AG04450 (cell line): ENCODE measurements around the gene C2orf68. TPM values are rescaled to one million over a fixed set of nuclear protein-coding genes. Genes with fewer than 3 reads are reported as not detected.
A peak's percentile ranks its signal among the peaks of the same experiment; 100 is the strongest.

Experiments
- CTCF ChIA-PET: fragments of 300-600, 350-600 bp; formaldehyde crosslinking; extraction: SDS; loops from one replicate; lab custom pipeline; 2022; ENCODE audit warnings: antibody characterized with exemption, inconsistent platforms; lab: Charles Lee
- POLR2A ChIA-PET: fragments of 350-600 bp; formaldehyde crosslinking; extraction: SDS; loops from one replicate; lab custom pipeline; 2021; ENCODE audit warnings: antibody characterized with exemption, inconsistent platforms; lab: Yijun Ruan, JAX
- DNase-seq: peaks from one replicate; pipeline ENCODE4 v3.0.0-alpha.2; 2011; ENCODE audit warnings: low read depth, low spot score
- H3K27ac ChIP-seq: one replicate; pipeline ENCODE4 v1.5.1; 2012; ENCODE audit warnings: low read depth, low read length, control low read depth
- H3K27me3 ChIP-seq: one replicate; pipeline ENCODE4 v1.6.0; 2012; ENCODE audit warnings: low read length; ENCODE audit not compliant: control insufficient read depth, insufficient read depth
- H3K4me3 ChIP-seq: 2 replicates; pipeline ENCODE4 v1.5.1; 2011; ENCODE audit warnings: mild to moderate bottlenecking, low read depth, low read length, control low read depth
- H3K9me3 ChIP-seq: 2 replicates; pipeline ENCODE4 v1.5.1; 2012; ENCODE audit warnings: low read length; ENCODE audit not compliant: control insufficient read depth, insufficient read depth
- CTCF ChIP-seq: IDR thresholded peaks from 2 replicates; pipeline ENCODE4 v1.5.1; 2011; ENCODE audit warnings: low read depth, low read length, control low read depth, inconsistent platforms
- polyA plus RNA-seq: library from polyadenylated mRNA; depleted of rRNA; stranded (reverse); fragments of >200 nt; gene quantifications from 2 replicates; pipeline ENCODE4 v1.2.3, GENCODE V29; 2011

Gene C2orf68
- polyA plus RNA-seq, 1 experiment: 17.8 TPM

- no peaks in the 10 kb centered on the region for H3K27me3 ChIP-seq
- no peaks in the 10 kb centered on the region for H3K9me3 ChIP-seq
- TF ChIP-seq CTCF: no peak
- no peak for DNase-seq
- no peak overlapping the region for H3K27ac ChIP-seq
- ChIA-PET CTCF (interaction anchor here (1.2 kb wide), 1 partner anchor 32 kb away, joined by 3 read pairs; no protein-coding TSS in a partner anchor), POLR2A (interaction anchor here (1.4 kb wide), 1 partner anchor 11 kb away, joined by 9 read pairs; the partner anchor contains the start of gene RNF181)
- peak overlapping the region; percentile 49 for H3K4me3 ChIP-seq
Observed at GRCh38 chr2:85583667-85584353, 28.1 kb downstream of the C2orf68 start.

GRCh38 chr2:85582492-85582891 lies 29.4 kb downstream of the C2orf68 start:
- TF ChIP-seq CTCF: no peak
- Histone ChIP-seq H3K27ac (no peak overlapping the region), H3K27me3 (no peaks in the 10 kb centered on the region), H3K4me3 (no peak overlapping the region), H3K9me3 (no peaks in the 10 kb centered on the region)
- DNase-seq: no peak
- ChIA-PET POLR2A (no interaction called here), CTCF (no interaction called here)

- DNase-seq: no peak
- POLR2A ChIA-PET: no interaction called here
- no peak overlapping the region for H3K4me3 ChIP-seq
- no peaks in the 10 kb centered on the region for H3K9me3 ChIP-seq
- CTCF ChIA-PET: no interaction called here
- H3K27me3 ChIP-seq: no peaks in the 10 kb centered on the region
- TF ChIP-seq CTCF: no peak
- no peak overlapping the region for H3K27ac ChIP-seq
Observed at GRCh38 chr2:85580206-85580605, 31.7 kb downstream of the C2orf68 start.

- no peak for TF ChIP-seq CTCF
- peak overlapping the region; percentile 11 for H3K27ac ChIP-seq
- H3K4me3 ChIP-seq: no peak overlapping the region
- POLR2A ChIA-PET: no interaction called here
- CTCF ChIA-PET: interaction anchor here (0.7 to 1.6 kb wide), 2 partner anchors 19 to 27 kb away, joined by 3 read pairs; no protein-coding TSS in a partner anchor
- H3K27me3 ChIP-seq: no peaks in the 10 kb centered on the region
- no peaks in the 10 kb centered on the region for H3K9me3 ChIP-seq
- DNase-seq: no peak
Observed at GRCh38 chr2:85579266-85579935, 32.5 kb downstream of the C2orf68 start.
